ENCODE results near the gene ITIH1.

ITIH1 gene

GRCh38 chr3:52787672-52788625 is 10.6 kb downstream of the ITIH1 start:
- no peak overlapping the region for H2BK5ac ChIP-seq (ENCODE audit: low read depth, low read length, poor library complexity)
- no peak overlapping the region for H3K9ac ChIP-seq (ENCODE audit: low read length)

GRCh38 chr3:52788890-52789745 is 11.7 kb downstream of the ITIH1 start:
- no peak for DNase-seq
- WGBS (ENCODE audit: extremely low coverage, insufficient coverage, insufficient read length): no CpG with 5 or more reads among the region's 16 CpGs
- Histone ChIP-seq H4K8ac (ENCODE audit: low read depth, low read length) (no peak overlapping the region), H2AK5ac (ENCODE audit: low read length) (no peak overlapping the region), H2BK5ac (ENCODE audit: low read depth, low read length, poor library complexity) (no peak overlapping the region), H4K91ac (ENCODE audit: low read depth, low read length) (no peak overlapping the region), H3K79me1 (ENCODE audit: low read length) (no peaks in the 10 kb centered on the region), H3K18ac (ENCODE audit: low read length) (no peak overlapping the region), H3K14ac (ENCODE audit: low read length) (no peak overlapping the region), H3K27ac (ENCODE audit: low read depth, low read length) (no peak overlapping the region), H3K23ac (ENCODE audit: low read length) (no peak overlapping the region), H3K4me1 (ENCODE audit: control insufficient read depth in 1 of 2, insufficient read depth in 2 of 2, low read length in 2 of 2) (no peaks in the 10 kb centered on the region), H3K79me2 (ENCODE audit: control insufficient read depth, insufficient read depth, low read length, poor library complexity) (no peaks in the 10 kb centered on the region), H3K9ac (ENCODE audit: low read length) (no peak overlapping the region), H2BK120ac (ENCODE audit: insufficient read depth, low read length, poor library complexity) (no peak overlapping the region), H3K27me3 (ENCODE audit: insufficient read depth, low read length) (no peaks in the 10 kb centered on the region), H3K36me3 (ENCODE audit: control insufficient read depth in 1 of 2, insufficient read depth in 2 of 2, low read length in 2 of 2) (no peaks in the 10 kb centered on the region), H4K12ac (ENCODE audit: low read depth, low read length) (no peak overlapping the region), H3K4me2 (ENCODE audit: low read length) (no peak overlapping the region), H2BK12ac (ENCODE audit: low read length) (no peak overlapping the region), H3K4me3 (ENCODE audit: low read depth, low read length) (no peak overlapping the region), H3K9me3 (ENCODE audit: insufficient read depth, low read depth, low read length) (no peaks in the 10 kb centered on the region), H3K4ac (ENCODE audit: low read depth, low read length) (no peak overlapping the region), H2AFZ (ENCODE audit: insufficient read depth, low read length, poor library complexity) (no peak overlapping the region)

More at GRCh38 chr3:52787672-52788625, 10.6 kb downstream of the ITIH1 start:
- Histone ChIP-seq H2BK120ac (ENCODE audit: insufficient read depth, low read length, poor library complexity) (no peak overlapping the region), H3K9me3 (ENCODE audit: insufficient read depth, low read depth, low read length) (no peaks in the 10 kb centered on the region), H3K23ac (ENCODE audit: low read length) (no peak overlapping the region), H2AFZ (ENCODE audit: insufficient read depth, low read length, poor library complexity) (no peak overlapping the region), H3K79me1 (ENCODE audit: low read length) (no peaks in the 10 kb centered on the region), H3K4me3 (ENCODE audit: low read depth, low read length) (no peak overlapping the region), H3K4ac (ENCODE audit: low read depth, low read length) (no peak overlapping the region), H3K14ac (ENCODE audit: low read length) (no peak overlapping the region), H3K4me1 (ENCODE audit: control insufficient read depth in 1 of 2, insufficient read depth in 2 of 2, low read length in 2 of 2) (no peaks in the 10 kb centered on the region), H4K8ac (ENCODE audit: low read depth, low read length) (no peak overlapping the region), H4K91ac (ENCODE audit: low read depth, low read length) (no peak overlapping the region), H3K18ac (ENCODE audit: low read length) (no peak overlapping the region), H2AK5ac (ENCODE audit: low read length) (no peak overlapping the region), H2BK12ac (ENCODE audit: low read length) (no peak overlapping the region), H3K36me3 (ENCODE audit: control insufficient read depth in 1 of 2, insufficient read depth in 2 of 2, low read length in 2 of 2) (no peaks in the 10 kb centered on the region), H3K4me2 (ENCODE audit: low read length) (no peak overlapping the region), H3K27me3 (ENCODE audit: insufficient read depth, low read length) (no peaks in the 10 kb centered on the region), H4K12ac (ENCODE audit: low read depth, low read length) (no peak overlapping the region), H3K79me2 (ENCODE audit: control insufficient read depth, insufficient read depth, low read length, poor library complexity) (no peaks in the 10 kb centered on the region), H3K27ac (ENCODE audit: low read depth, low read length) (no peak overlapping the region)
- DNase-seq: no peak
- WGBS (ENCODE audit: extremely low coverage, insufficient coverage, insufficient read length): no CpG with 5 or more reads among the region's 17 CpGs

GRCh38 chr3:52789746-52790040 is 12.3 kb downstream of the ITIH1 start:
- H2BK120ac ChIP-seq (ENCODE audit: insufficient read depth, low read length, poor library complexity): no peak overlapping the region
- WGBS (ENCODE audit: extremely low coverage, insufficient coverage, insufficient read length): no CpG with 5 or more reads among the region's 6 CpGs
- H3K14ac ChIP-seq (ENCODE audit: low read length): no peak overlapping the region
- H3K79me1 ChIP-seq (ENCODE audit: low read length): no peaks in the 10 kb centered on the region
- H3K36me3 ChIP-seq (ENCODE audit: control insufficient read depth in 1 of 2, insufficient read depth in 2 of 2, low read length in 2 of 2): no peaks in the 10 kb centered on the region
- H4K12ac ChIP-seq (ENCODE audit: low read depth, low read length): no peak overlapping the region
- H4K8ac ChIP-seq (ENCODE audit: low read depth, low read length): no peak overlapping the region
- H3K9me3 ChIP-seq (ENCODE audit: insufficient read depth, low read depth, low read length): no peaks in the 10 kb centered on the region
- H2BK5ac ChIP-seq (ENCODE audit: low read depth, low read length, poor library complexity): no peak overlapping the region
- H3K9ac ChIP-seq (ENCODE audit: low read length): no peak overlapping the region
- H3K4me3 ChIP-seq (ENCODE audit: low read depth, low read length): no peak overlapping the region
- H3K4me2 ChIP-seq (ENCODE audit: low read length): no peak overlapping the region
- no peak overlapping the region for H2BK12ac ChIP-seq (ENCODE audit: low read length)
- no peak for DNase-seq
- H3K4me1 ChIP-seq (ENCODE audit: control insufficient read depth in 1 of 2, insufficient read depth in 2 of 2, low read length in 2 of 2): no peaks in the 10 kb centered on the region
- no peaks in the 10 kb centered on the region for H3K27me3 ChIP-seq (ENCODE audit: insufficient read depth, low read length)
- H3K18ac ChIP-seq (ENCODE audit: low read length): no peak overlapping the region
- H2AK5ac ChIP-seq (ENCODE audit: low read length): no peak overlapping the region
- no peaks in the 10 kb centered on the region for H3K79me2 ChIP-seq (ENCODE audit: control insufficient read depth, insufficient read depth, low read length, poor library complexity)
- no peak overlapping the region for H2AFZ ChIP-seq (ENCODE audit: insufficient read depth, low read length, poor library complexity)
- H3K4ac ChIP-seq (ENCODE audit: low read depth, low read length): no peak overlapping the region
- H4K91ac ChIP-seq (ENCODE audit: low read depth, low read length): no peak overlapping the region
- H3K27ac ChIP-seq (ENCODE audit: low read depth, low read length): no peak overlapping the region
- no peak overlapping the region for H3K23ac ChIP-seq (ENCODE audit: low read length)

GRCh38 chr3:52790337-52790736 is 12.9 kb downstream of the ITIH1 start:
- Histone ChIP-seq H3K4me2 (ENCODE audit: low read length) (no peak overlapping the region), H3K36me3 (ENCODE audit: control insufficient read depth in 1 of 2, insufficient read depth in 2 of 2, low read length in 2 of 2) (no peaks in the 10 kb centered on the region), H3K27me3 (ENCODE audit: insufficient read depth, low read length) (no peaks in the 10 kb centered on the region), H4K8ac (ENCODE audit: low read depth, low read length) (no peak overlapping the region), H4K12ac (ENCODE audit: low read depth, low read length) (no peak overlapping the region), H3K79me1 (ENCODE audit: low read length) (no peaks in the 10 kb centered on the region), H3K23ac (ENCODE audit: low read length) (no peak overlapping the region), H3K18ac (ENCODE audit: low read length) (no peak overlapping the region), H3K27ac (ENCODE audit: low read depth, low read length) (no peak overlapping the region), H2BK5ac (ENCODE audit: low read depth, low read length, poor library complexity) (no peak overlapping the region), H2BK12ac (ENCODE audit: low read length) (no peak overlapping the region), H3K9me3 (ENCODE audit: insufficient read depth, low read depth, low read length) (no peaks in the 10 kb centered on the region), H3K14ac (ENCODE audit: low read length) (no peak overlapping the region), H4K91ac (ENCODE audit: low read depth, low read length) (no peak overlapping the region), H2AK5ac (ENCODE audit: low read length) (no peak overlapping the region), H3K9ac (ENCODE audit: low read length) (no peak overlapping the region), H2AFZ (ENCODE audit: insufficient read depth, low read length, poor library complexity) (no peak overlapping the region), H3K4me3 (ENCODE audit: low read depth, low read length) (no peak overlapping the region), H3K4me1 (ENCODE audit: control insufficient read depth in 1 of 2, insufficient read depth in 2 of 2, low read length in 2 of 2) (no peaks in the 10 kb centered on the region), H2BK120ac (ENCODE audit: insufficient read depth, low read length, poor library complexity) (no peak overlapping the region), H3K4ac (ENCODE audit: low read depth, low read length) (no peak overlapping the region), H3K79me2 (ENCODE audit: control insufficient read depth, insufficient read depth, low read length, poor library complexity) (no peaks in the 10 kb centered on the region)
- no peak for DNase-seq
- WGBS (ENCODE audit: extremely low coverage, insufficient coverage, insufficient read length): no CpG with 5 or more reads among the region's 7 CpGs
